Measurements from ENCODE around the gene SMIM36. TPM values are rescaled to one million over a fixed set of nuclear protein-coding genes. Genes with fewer than 3 reads are reported as not detected.

The SMIM36 gene
- total RNA-seq, 3 donors from 2014 or later: not detected

DNA sequence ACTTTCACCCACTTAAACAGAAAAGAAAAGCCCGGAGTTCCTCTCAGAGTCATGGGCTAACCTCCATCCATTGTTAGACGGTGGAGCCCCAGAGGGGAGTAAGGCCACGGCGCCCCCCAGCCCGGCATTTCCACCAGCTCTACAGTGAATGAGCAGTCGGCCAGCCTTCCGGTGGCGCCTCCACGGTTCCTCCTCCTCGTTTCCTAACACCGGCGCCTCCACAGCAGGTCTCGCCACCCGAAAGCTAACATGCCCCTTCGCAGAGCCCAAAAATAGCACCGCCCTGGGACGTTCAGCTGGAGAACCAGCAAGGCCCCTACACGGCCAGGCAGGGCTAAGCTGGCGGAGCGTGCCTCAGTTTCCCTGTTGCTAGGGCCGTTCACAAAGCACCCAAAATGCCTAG lies 90.5 kb downstream of the SMIM36 start:
- intact Hi-C loops (cut with DNase I; ENCODE audit: low total_unique reads): no loop called here

GRCh38 chr17:55420067-55420775 lies 91.0 kb downstream of the SMIM36 start:
- H3K9me3 ChIP-seq: no peaks in the 10 kb centered on the region
- H3K4me3 ChIP-seq: peak overlapping the region; percentile 76 to 97 (median 87)
- H3K27ac ChIP-seq: peak overlapping the region; percentile 87 to 91
- peaks cover 0 to 4% of the 10 kb centered on the region in 2 donors for H3K27me3 ChIP-seq
- H3K36me3 ChIP-seq: no peaks in the 10 kb centered on the region
- no peak for DNase-seq (ENCODE audit: low spot score in 2 of 2)
- no peaks in the 10 kb centered on the region for H3K4me1 ChIP-seq
- intact Hi-C loops (cut with DNase I; ENCODE audit: low total_unique reads): no loop called here
- TF ChIP-seq POLR2AphosphoS5 (IDR thresholded peaks at IDR 0.05): no peak
- no peak for TF ChIP-seq POLR2A (IDR thresholded peaks at IDR 0.05)
- no peak for TF ChIP-seq CTCF (IDR thresholded peaks at IDR 0.05)

More for the DNA sequence above, 90.5 kb downstream of the SMIM36 start:
- peak in 1 of 2 donors; percentile 55 for DNase-seq (ENCODE audit: low spot score in 2 of 2)
- no peaks in the 10 kb centered on the region for H3K36me3 ChIP-seq
- H3K4me1 ChIP-seq: no peaks in the 10 kb centered on the region
- H3K9me3 ChIP-seq: no peaks in the 10 kb centered on the region
- H3K27ac ChIP-seq: peak overlapping the region; percentile 87 to 91
- peak overlapping the region; percentile 76 to 97 (median 87) for H3K4me3 ChIP-seq
- no peak for TF ChIP-seq POLR2A (IDR thresholded peaks at IDR 0.05)
- no peak for TF ChIP-seq CTCF (IDR thresholded peaks at IDR 0.05)
- TF ChIP-seq POLR2AphosphoS5 (IDR thresholded peaks at IDR 0.05): peak in 1 of 3 donors; percentile 33
- peaks cover 0 to 4% of the 10 kb centered on the region in 2 donors for H3K27me3 ChIP-seq

DNA sequence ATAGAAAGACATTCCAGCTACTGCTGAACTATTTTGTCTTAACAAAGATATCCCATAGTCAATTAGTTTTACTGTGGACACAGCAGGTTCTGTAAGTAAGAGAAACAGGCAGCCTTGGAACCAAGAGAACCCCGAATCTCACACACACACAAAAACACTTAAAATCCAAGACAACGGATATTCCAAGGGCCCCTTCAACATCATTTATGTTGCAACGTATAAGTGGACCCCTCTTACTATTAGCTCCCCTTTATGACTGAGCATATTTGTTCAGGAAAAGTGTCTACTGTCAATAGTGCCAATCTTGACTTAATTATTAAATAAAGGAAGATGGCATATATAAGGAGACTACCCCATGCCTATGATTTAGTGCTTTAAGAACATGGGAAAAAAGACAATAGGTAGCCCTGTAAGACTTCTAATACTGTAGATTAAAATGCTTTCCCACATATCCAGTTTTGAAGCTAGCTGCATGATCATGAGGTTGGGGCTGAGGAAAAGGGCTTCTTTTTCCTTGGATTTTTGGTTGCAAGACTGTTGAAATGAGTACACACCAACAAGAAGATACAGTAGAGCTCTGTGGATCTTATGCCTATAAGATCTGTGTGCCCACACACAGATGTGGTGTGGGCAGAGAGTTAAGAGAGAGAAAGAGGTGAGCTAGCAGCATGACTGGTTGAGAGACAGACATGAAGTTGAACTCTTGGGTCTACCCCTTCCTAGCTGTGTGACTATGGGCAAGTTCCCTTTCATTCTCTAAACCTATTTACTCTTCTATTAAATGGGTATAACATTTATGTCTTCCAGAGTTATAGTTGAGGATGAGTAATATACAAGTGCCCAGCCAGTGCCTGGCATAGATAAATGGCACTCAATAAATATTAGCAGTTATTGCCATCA lies 92.6 kb downstream of the SMIM36 start:
- TF ChIP-seq CTCF (IDR thresholded peaks at IDR 0.05) (no peak), POLR2A (IDR thresholded peaks at IDR 0.05) (no peak), POLR2AphosphoS5 (IDR thresholded peaks at IDR 0.05) (no peak)
- no peak overlapping the region for H3K4me3 ChIP-seq
- no peaks in the 10 kb centered on the region for H3K36me3 ChIP-seq
- no peak for DNase-seq (ENCODE audit: low spot score in 2 of 2)
- H3K27me3 ChIP-seq: peaks cover 0 to 4% of the 10 kb centered on the region in 2 donors
- H3K4me1 ChIP-seq: no peaks in the 10 kb centered on the region
- intact Hi-C loops (cut with DNase I; ENCODE audit: low total_unique reads): no loop called here
- no peak overlapping the region for H3K27ac ChIP-seq
- H3K9me3 ChIP-seq: no peaks in the 10 kb centered on the region

- DNase-seq (ENCODE audit: low spot score in 2 of 2): no peak
- intact Hi-C loops (cut with DNase I; ENCODE audit: low total_unique reads): no loop called here
- no peaks in the 10 kb centered on the region for H3K9me3 ChIP-seq
- H3K27me3 ChIP-seq: no peaks in the 10 kb centered on the region
- H3K27ac ChIP-seq: no peak overlapping the region
- no peaks in the 10 kb centered on the region for H3K4me1 ChIP-seq
- no peaks in the 10 kb centered on the region for H3K36me3 ChIP-seq
- H3K4me3 ChIP-seq: no peak overlapping the region
- TF ChIP-seq CTCF (IDR thresholded peaks at IDR 0.05) (no peak), POLR2AphosphoS5 (IDR thresholded peaks at IDR 0.05) (no peak), POLR2A (IDR thresholded peaks at IDR 0.05) (no peak)
Observed at GRCh38 chr17:55417411-55418268, 93.6 kb downstream of the SMIM36 start.
